Motor neuron (in vitro differentiated cells): ENCODE data around the gene TMEM248. TPM values are rescaled to one million over a fixed set of nuclear protein-coding genes. Genes with fewer than 3 reads are reported as not detected.
A peak's percentile ranks its signal among the peaks of the same experiment; 100 is the strongest.
"Not testable (repeated sequence)": the region's sequence is repeated elsewhere in the genome, so short reads cannot be mapped to it uniquely, and the experiment has no call there.

Source experiments
- ATAC-seq, 8 experiments: fragments of 200-7000 bp; cut with Tn5 transposase; replicated peaks in 6 of 8; 2 replicates each; pipeline ENCODE4 v1.8.0; 2021; ENCODE audit warnings: mild to moderate bottlenecking in 8 of 8, moderate library complexity in 8 of 8
- H3K27ac ChIP-seq, 2 donors: fragments of 250-450 bp; sonication (Bioruptor Pico); 2 replicates each; pipeline ENCODE4 v1.9.0; 2021; ENCODE audit warnings: antibody characterized with exemption in 2 of 2, mild to moderate bottlenecking in 2 of 2, moderate library complexity in 1 of 2
- H3K4me1 ChIP-seq, 2 donors: fragments of 250-450 bp; sonication (Bioruptor Pico); replicated peaks in 1 of 2; 2 replicates each; pipeline ENCODE4 v1.6.1; 2021; ENCODE audit warnings: antibody characterized with exemption in 2 of 2, mild to moderate bottlenecking in 2 of 2, moderate library complexity in 1 of 2
- H3K4me3 ChIP-seq, 5 donors: fragments of 250-450 bp; sonication (Bioruptor Pico); 2 replicates each; pipeline ENCODE4 v1.9.0; 2021; ENCODE audit warnings: antibody characterized with exemption in 5 of 5, mild to moderate bottlenecking in 5 of 5, moderate library complexity in 4 of 5
- WGBS, 10 experiments: fragments of 450-650 bp; shearing (Covaris generic); methylation state at CpG; one replicate each; pipeline ENCODE4 v1.0.0; 2022; 5-methylcytosine and 5-hydroxymethylcytosine counted together
- in situ Hi-C, 9 experiments: fragments of 400-800 bp; cut with MboI; loops; one replicate each; pipeline ENCODE4 v1.15.0; 2021; ENCODE audit warnings: low sequenced_read_pairs in 9 of 9, low pct_unique_long_range_greater_than_20kb in 2 of 9; ENCODE audit not compliant: unreplicated experiment in 9 of 9
- total RNA-seq, 8 experiments: library from RNA; unstranded; fragments of 300-600 nt; gene quantifications; 2 replicates each; pipeline versions ENCODE4 v1.2.3 to v1.2.4, GENCODE V29; 2022

Gene TMEM248
- total RNA-seq, 8 experiments from 2014 or later, result 25.4 to 78.6 (median 41.7) TPM

- H3K4me3 ChIP-seq, result peak within 1 kb of the TSS; percentile 67 to 79 (median 74)
- H3K4me1 ChIP-seq, in situ Hi-C loops: not testable (repeated sequence)
- 0 to 3% (median 0%) methylated on average over 1 to 30 of the region's 59 CpGs; no CpG with 5 or more reads in 2 of the 10 experiments for WGBS, 10 experiments
- ATAC-seq, result peak; percentile 57 to 74 (median 66)
- H3K27ac ChIP-seq, result peak within 1 kb of the TSS; percentile 89 to 92
Observed at GRCh38 chr7:66995050-66995776, 74.2 kb downstream of the TMEM248 start, which contains the start of gene SBDS. Gene SBDS (minus strand): TSS chr7:66995586. CDS start chr7:66995417, 169 bp downstream.

DNA sequence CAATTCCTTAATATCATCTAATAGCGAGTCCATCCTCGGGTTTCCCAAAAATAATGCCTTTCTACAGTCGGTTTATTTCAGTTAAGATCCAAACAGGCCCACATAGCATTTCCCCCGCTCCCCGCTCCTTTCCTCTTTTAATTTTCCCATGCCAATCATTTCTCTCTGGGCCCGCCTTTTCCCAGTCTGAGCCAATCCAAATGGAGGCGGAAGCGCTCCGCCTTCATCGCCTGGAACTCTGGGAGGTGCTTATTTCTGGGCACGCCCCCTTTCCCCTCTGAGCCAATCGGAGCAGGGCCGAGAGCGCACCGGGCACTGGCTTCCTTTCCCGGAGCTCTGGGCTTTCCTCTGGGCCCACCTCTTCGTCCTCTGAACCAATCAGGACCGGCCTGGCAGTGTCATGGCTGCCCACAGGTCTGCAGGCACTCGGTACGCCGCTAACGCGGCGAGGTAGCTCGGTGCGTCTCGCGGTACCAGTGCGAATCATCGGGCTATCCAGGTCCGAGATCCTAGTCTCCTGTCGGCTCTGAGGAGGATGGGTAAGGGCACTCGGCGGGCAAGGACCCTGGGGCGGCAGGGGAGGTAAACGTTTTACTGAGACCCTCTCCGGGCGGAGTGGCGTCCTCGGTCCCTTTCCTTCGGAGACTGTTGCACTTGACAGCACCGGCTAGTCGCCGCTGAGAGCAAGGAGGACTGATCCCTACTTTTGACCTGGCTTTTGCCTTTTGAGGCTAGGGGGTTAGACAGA, 75.6 kb downstream of the TMEM248 start, which contains the start of gene TYW1:
TSS of gene TYW1 (plus strand) at position 390 of the 748 bp plus-strand sequence. CDS start at position 536, 146 bp downstream.
- in situ Hi-C loops, H3K4me1 ChIP-seq: not testable (repeated sequence)
- H3K27ac ChIP-seq, result peak within 1 kb of the TSS; percentile 79 to 80
- peak within 1 kb of the TSS; percentile 67 to 89 (median 74) for H3K4me3 ChIP-seq
- peak; percentile 83 to 93 (median 92) for ATAC-seq
- WGBS, 10 experiments, result 0 to 6% (median 0%) methylated on average over 2 to 12 of the region's 44 CpGs; no CpG with 5 or more reads in 4 of the 10 experiments

DNA sequence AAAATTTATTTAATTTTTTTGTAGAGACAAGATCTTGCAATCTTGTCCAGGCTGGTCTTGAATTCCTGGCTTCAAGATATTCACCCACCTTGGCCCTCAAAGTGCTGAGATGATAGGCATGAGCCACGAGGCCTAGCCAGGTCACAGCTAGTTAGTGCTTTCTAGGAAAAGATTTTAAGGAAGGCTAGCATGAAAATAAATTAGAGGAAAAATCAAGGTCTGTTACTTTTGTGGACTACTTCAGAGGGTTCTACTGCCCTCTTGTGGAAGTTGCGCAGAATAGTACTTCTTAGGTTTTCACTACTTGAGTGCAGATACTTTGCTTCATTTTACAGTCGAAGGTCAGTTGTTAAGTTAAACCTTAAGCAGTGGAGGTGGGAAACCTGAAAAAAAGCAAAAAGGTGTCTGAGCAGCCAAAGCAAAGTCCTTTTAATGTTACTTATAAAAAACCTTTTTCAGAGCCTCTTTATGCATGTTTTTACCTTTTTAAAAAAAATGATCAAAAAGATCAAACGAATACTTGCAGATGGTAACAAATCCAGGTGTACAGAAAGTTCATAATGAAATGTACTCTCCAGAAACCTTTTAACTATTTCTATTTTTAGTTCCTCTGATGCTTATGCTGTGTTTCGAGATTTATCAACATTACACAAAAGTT, 79.7 kb downstream of the TMEM248 start:
- H3K4me1 ChIP-seq, H3K27ac ChIP-seq, in situ Hi-C loops, H3K4me3 ChIP-seq: not testable (repeated sequence)
- WGBS, 10 experiments, result 86 to 100% (median 100%) methylated on average over 1 to 2 of the region's 5 CpGs; no CpG with 5 or more reads in 2 of the 10 experiments
- ATAC-seq, result peak in 1 of 8 experiments; percentile 1

DNA sequence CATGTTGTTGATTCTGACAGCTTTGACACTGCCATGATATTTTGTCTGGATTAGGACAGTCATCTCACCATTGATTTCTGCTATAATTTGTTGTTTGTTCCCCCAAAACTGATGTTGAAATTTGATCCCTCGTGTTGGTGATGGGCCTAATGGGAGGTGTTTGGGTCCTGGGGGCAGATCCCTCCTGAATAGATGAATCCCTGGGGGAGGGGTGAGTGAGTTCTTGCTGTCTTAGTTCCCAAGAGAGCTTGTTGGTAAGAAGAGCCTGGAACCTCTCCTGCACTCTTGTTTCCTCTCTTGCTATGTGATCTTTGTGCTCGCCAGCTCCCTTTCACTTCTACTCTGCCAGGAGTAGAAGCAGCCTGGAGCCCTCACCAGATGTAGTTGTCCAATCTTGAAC, 83.1 kb downstream of the TMEM248 start:
- in situ Hi-C loops, H3K4me3 ChIP-seq, ATAC-seq, H3K27ac ChIP-seq, H3K4me1 ChIP-seq: not testable (repeated sequence)
- WGBS, 10 experiments, result 80 to 100% methylated on average over 1 of the region's 2 CpGs; no CpG with 5 or more reads in 8 of the 10 experiments

GRCh38 chr7:67006965-67007364, 85.9 kb downstream of the TMEM248 start:
- Histone ChIP-seq H3K27ac (no peak overlapping the region), H3K4me1 (no peaks in the 10 kb centered on the region), H3K4me3 (no peak overlapping the region)
- whole genome bisulfite sequencing, 10 experiments, result 33 to 100% (median 89%) methylated on average over 1 to 2 of the region's 2 CpGs; no CpG with 5 or more reads in 3 of the 10 experiments
- in situ Hi-C loops, result no loop called here
- ATAC-seq, result peak in 3 of 8 experiments; percentile 81 to 98 (median 93)

Other genes starting within 250 kb of the TMEM248 start
- 10 to 100 TPM; 12.9 to 34.6 (median 20.7) TPM for gene RABGEF1, start 180.5 kb upstream of the TMEM248 start, total RNA-seq
- 100 to 1,000 TPM in 2 of 8 experiments, 10 to 100 TPM in 6; 49.4 to 172 (median 64.8) TPM for gene SBDS, start 74.4 kb downstream of the TMEM248 start, total RNA-seq
- 10 to 100 TPM; 11.9 to 26.9 (median 16.3) TPM for gene TYW1, start 75.6 kb downstream of the TMEM248 start, total RNA-seq